Thyroid gland (tissue), 4 donors: Measurements from ENCODE around the gene MYCN.

Source experiments
- POLR2A ChIP-seq, 2 donors: fragments of 450-650 bp; IDR thresholded peaks; one replicate each; pipeline ENCODE4 v1.6.1; 2017; ENCODE audit warnings: antibody characterized with exemption in 2 of 2, mild to moderate bottlenecking in 2 of 2, moderate library complexity in 1 of 2
- TF ChIP-seq, protein P1 (sequence below), 6 experiments: fragments of 200-600 bp in 3 of 6; fragments of 450-650 bp in 3 of 6; sonication (generic) in 3 of 6; IDR thresholded peaks; one replicate each; pipeline ENCODE4 v1.5.1; 2016 to 2019; ENCODE audit warnings: antibody characterized with exemption in 6 of 6, mild to moderate bottlenecking in 2 of 6, inconsistent platforms in 1 of 6, moderate library complexity in 1 of 6

DNA sequence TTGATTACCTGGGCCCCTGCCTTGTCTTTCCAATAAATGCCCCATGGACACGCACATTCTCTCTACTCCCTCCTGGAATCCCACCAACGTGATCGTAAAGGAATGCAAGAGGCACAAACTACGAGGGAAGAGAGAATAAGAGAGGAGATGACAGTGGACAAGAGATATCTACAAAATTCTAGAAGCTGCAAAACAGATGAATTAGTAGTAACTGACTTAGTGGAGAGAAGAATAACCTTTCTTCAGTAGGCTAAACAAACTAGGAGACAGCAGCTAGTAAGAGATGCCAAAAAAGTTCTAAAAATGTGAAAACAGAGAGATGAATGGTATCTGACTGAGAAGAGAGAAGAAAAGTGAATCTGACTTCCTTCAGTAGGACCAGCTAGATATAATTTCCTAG lies 43.5 kb upstream of the MYCN start:
- TF ChIP-seq, protein P1, sequence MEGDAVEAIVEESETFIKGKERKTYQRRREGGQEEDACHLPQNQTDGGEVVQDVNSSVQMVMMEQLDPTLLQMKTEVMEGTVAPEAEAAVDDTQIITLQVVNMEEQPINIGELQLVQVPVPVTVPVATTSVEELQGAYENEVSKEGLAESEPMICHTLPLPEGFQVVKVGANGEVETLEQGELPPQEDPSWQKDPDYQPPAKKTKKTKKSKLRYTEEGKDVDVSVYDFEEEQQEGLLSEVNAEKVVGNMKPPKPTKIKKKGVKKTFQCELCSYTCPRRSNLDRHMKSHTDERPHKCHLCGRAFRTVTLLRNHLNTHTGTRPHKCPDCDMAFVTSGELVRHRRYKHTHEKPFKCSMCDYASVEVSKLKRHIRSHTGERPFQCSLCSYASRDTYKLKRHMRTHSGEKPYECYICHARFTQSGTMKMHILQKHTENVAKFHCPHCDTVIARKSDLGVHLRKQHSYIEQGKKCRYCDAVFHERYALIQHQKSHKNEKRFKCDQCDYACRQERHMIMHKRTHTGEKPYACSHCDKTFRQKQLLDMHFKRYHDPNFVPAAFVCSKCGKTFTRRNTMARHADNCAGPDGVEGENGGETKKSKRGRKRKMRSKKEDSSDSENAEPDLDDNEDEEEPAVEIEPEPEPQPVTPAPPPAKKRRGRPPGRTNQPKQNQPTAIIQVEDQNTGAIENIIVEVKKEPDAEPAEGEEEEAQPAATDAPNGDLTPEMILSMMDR (IDR thresholded peaks at IDR 0.05): no peak
- TF ChIP-seq POLR2A (IDR thresholded peaks at IDR 0.05): no peak
